GM12891 (cell line): ENCODE data around the gene PCDH9.

Experiments used
- POLR2A ChIP-seq: IDR thresholded peaks from 2 replicates; pipeline ENCODE4 v1.6.1; 2011; ENCODE audit warnings: low read depth, low read length, control low read depth
- POLR2AphosphoS5 ChIP-seq: IDR thresholded peaks from 2 replicates; pipeline ENCODE4 v1.6.1; 2011; ENCODE audit warnings: low read depth, low read length, control low read depth
- SPI1 ChIP-seq: IDR thresholded peaks from 2 replicates; pipeline ENCODE4 v1.6.1; 2011; ENCODE audit warnings: low read depth, low read length, control low read depth

DNA sequence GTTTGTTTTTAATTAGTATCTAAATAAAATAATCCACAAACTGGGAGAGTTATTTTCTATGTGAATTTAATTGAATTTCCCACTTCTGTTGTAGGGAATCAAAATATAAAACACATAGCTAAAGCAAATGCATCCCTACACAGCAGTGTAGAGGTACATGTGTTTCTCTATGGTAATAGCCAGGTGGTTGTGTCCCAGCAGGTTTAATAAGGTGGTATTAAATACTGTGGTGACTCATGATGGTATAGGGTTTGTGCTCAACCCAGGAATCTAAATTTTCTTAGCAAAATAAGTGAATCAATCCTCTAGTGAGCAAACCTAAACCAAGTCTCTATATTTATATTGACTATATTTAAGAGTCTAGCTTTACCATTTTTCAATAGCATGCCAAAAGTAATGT, 30.0 kb downstream of the PCDH9 start:
- TF ChIP-seq POLR2AphosphoS5 (no peak), SPI1 (no peak), POLR2A (no peak)
